Adrenal gland (tissue), 12 donors: Measurements from ENCODE around the gene USP53. TPM values are rescaled to one million over a fixed set of nuclear protein-coding genes. Genes with fewer than 3 reads are reported as not detected.
A peak's percentile ranks its signal among the peaks of the same experiment; 100 is the strongest.

Experiments
- DNase-seq, 7 donors: peaks; one replicate each; pipeline ENCODE4 v3.0.0-alpha.2; 2019 to 2020
- H3K27ac ChIP-seq, 5 donors: fragments of 200-600 bp; sonication (generic) in 4 of 5; 1 replicate in 3 of 5; 2 replicates in 2 of 5; pipeline versions ENCODE4 v1.5.1 to v1.8.0; 2016 to 2020; ENCODE audit warnings: mild to moderate bottlenecking in 1 of 5
- H3K27me3 ChIP-seq: fragments of 200-600 bp; 2 replicates; pipeline ENCODE4 v1.8.0; 2021
- H3K36me3 ChIP-seq, 2 donors: fragments of 200-600 bp; replicated peaks in 1 of 2; 1 replicate in 1 of 2; 2 replicates in 1 of 2; pipeline versions ENCODE4 v1.5.1 to v1.8.0; 2018 to 2022
- H3K4me1 ChIP-seq, 2 donors: fragments of 200-600 bp; replicated peaks in 1 of 2; 1 replicate in 1 of 2; 2 replicates in 1 of 2; pipeline versions ENCODE4 v1.5.1 to v1.8.0; 2018 to 2021
- H3K4me3 ChIP-seq, 4 donors: fragments of 200-600 bp; sonication (generic) in 3 of 4; one replicate each; pipeline ENCODE4 v1.5.1; 2016 to 2018
- H3K9me3 ChIP-seq, 3 donors: fragments of 200-600 bp; sonication (generic) in 1 of 3; replicated peaks in 1 of 3; 1 replicate in 2 of 3; 2 replicates in 1 of 3; pipeline versions ENCODE4 v1.5.1 to v1.8.0; 2016 to 2021
- CTCF ChIP-seq, 6 experiments: fragments of 450-650 bp in 4 of 6; fragments of 200-600 bp in 2 of 6; sonication (generic) in 1 of 6; IDR thresholded peaks; 1 replicate in 5 of 6; 2 replicates in 1 of 6; pipeline versions ENCODE4 v1.5.1 to v1.8.0; 2016 to 2021; ENCODE audit warnings: antibody characterized with exemption in 6 of 6, mild to moderate bottlenecking in 2 of 6, moderate library complexity in 1 of 6
- POLR2A ChIP-seq, 2 donors: fragments of 450-650 bp; IDR thresholded peaks; one replicate each; pipeline ENCODE4 v1.6.1; 2017; ENCODE audit warnings: antibody characterized with exemption in 2 of 2, mild to moderate bottlenecking in 2 of 2, moderate library complexity in 1 of 2
- WGBS, 4 donors: extraction: QIAGEN DNeasy Blood & Tissue Kit in 2 of 4; methylation state at CpG; one replicate each; pipeline versions ENCODE4 v1.1.5 to v1.1.7; 2013 to 2017; 5-methylcytosine and 5-hydroxymethylcytosine counted together
- intact Hi-C, 2 donors: fragments of 100-400 bp; cut with DNase I; formaldehyde crosslinking; loops; one replicate each; pipeline versions ENCODE4 v1.14.1 to v1.15.0; 2022 to 2023
- polyA plus RNA-seq, 3 donors: library from polyadenylated mRNA; stranded (reverse); fragments of 200-250 nt in 2 of 3; fragments of 350-450 nt in 1 of 3; fragmentation: Illumina TruSeq in 1 of 3; extraction: RNeasy Lipid Tissue Mini Kit (QIAGEN cat#74804) in 1 of 3; gene quantifications; one replicate each; pipeline ENCODE4 v1.2.3, GENCODE V29; 2013 to 2014
- total RNA-seq, 9 donors: library from RNA; depleted of rRNA in 4 of 9; stranded (reverse); fragments of >200 nt in 4 of 9; fragments of 120-200 nt in 1 of 9; fragmentation: NEBNext Ultra II Directional in 1 of 9; extraction: Animal tissue kit (Norgen Biotek cat#: 25700) in 1 of 9; gene quantifications; one replicate each; pipeline versions ENCODE4 v1.1.0 to v1.2.4, GENCODE V29; 2013 to 2023
- donor health status: healthy with polysubstance abuse.
- donor health status: Bipolar disorder and iron deficiency.
- donor health status: DM: yes; HTN: yes; CAD: no.
- donor health status: DM: no; HTN: no; CAD: no.
- donor health status: DM: no; HTN: no; CAD: no.
- donor health status: DM: yes; HTN: yes; CAD: no.

The USP53 gene
- total and polyA plus RNA-seq, 12 donors: 7.0 to 78.9 (median 34.4) TPM

GRCh38 chr4:119191505-119191904, 21.0 kb upstream of the USP53 start:
- Histone ChIP-seq H3K36me3 (no peaks in the 10 kb centered on the region), H3K4me3 (no peak overlapping the region), H3K27ac (no peak overlapping the region), H3K4me1 (no peaks in the 10 kb centered on the region), H3K9me3 (no peaks in the 10 kb centered on the region), H3K27me3 (no peaks in the 10 kb centered on the region)
- WGBS, 4 donors: 90 to 96% (median 94%) methylated on average over 3 of the region's 3 CpGs
- intact Hi-C loops: no loop called here
- no peak for DNase-seq
- TF ChIP-seq POLR2A (IDR thresholded peaks at IDR 0.05) (no peak), CTCF (IDR thresholded peaks at IDR 0.05) (no peak)

- Histone ChIP-seq H3K36me3 (no peaks in the 10 kb centered on the region), H3K27me3 (no peaks in the 10 kb centered on the region), H3K27ac (no peak overlapping the region), H3K4me3 (no peak overlapping the region), H3K4me1 (no peaks in the 10 kb centered on the region), H3K9me3 (no peaks in the 10 kb centered on the region)
- no peak for TF ChIP-seq CTCF (IDR thresholded peaks at IDR 0.05)
- no peak for DNase-seq
- intact Hi-C loops: no loop called here
- 85 to 91% (median 87%) methylated on average over 8 to 11 of the region's 11 CpGs for WGBS, 4 donors
Measured at GRCh38 chr4:119197772-119198212, 14.7 kb upstream of the USP53 start.

- Histone ChIP-seq H3K27ac (no peak overlapping the region), H3K27me3 (no peaks in the 10 kb centered on the region), H3K36me3 (no peaks in the 10 kb centered on the region), H3K4me1 (no peaks in the 10 kb centered on the region), H3K4me3 (no peak overlapping the region), H3K9me3 (no peaks in the 10 kb centered on the region)
- 66 to 68% (median 68%) methylated on average over 4 of the region's 4 CpGs for WGBS, 4 donors
- intact Hi-C loops: no loop called here
- no peak for DNase-seq
- TF ChIP-seq CTCF (IDR thresholded peaks at IDR 0.05): no peak
- no peak for TF ChIP-seq POLR2A (IDR thresholded peaks at IDR 0.05)
Measured at GRCh38 chr4:119204916-119205315, 7.6 kb upstream of the USP53 start.

GRCh38 chr4:119205690-119206089, 6.8 kb upstream of the USP53 start:
- Histone ChIP-seq H3K4me1 (no peaks in the 10 kb centered on the region), H3K9me3 (no peaks in the 10 kb centered on the region), H3K36me3 (no peaks in the 10 kb centered on the region), H3K27me3 (no peaks in the 10 kb centered on the region), H3K27ac (peak overlapping the region in 1 of 5 donors; percentile 55), H3K4me3 (no peak overlapping the region)
- TF ChIP-seq POLR2A (IDR thresholded peaks at IDR 0.05) (no peak), CTCF (IDR thresholded peaks at IDR 0.05) (no peak)
- no peak for DNase-seq
- intact Hi-C loops: no loop called here
